K562 (cell line): ENCODE data around the gene SENP3. TPM values are rescaled to one million over a fixed set of nuclear protein-coding genes. Genes with fewer than 3 reads are reported as not detected.
A peak's percentile ranks its signal among the peaks of the same experiment; 100 is the strongest.

Experiments used
- ATAC-seq: fragments of 200-7000 bp; cut with Tn5 transposase; 3 replicates; pipeline ENCODE4 v1.9.1; 2020; ENCODE audit warnings: moderate library complexity
- BruUV-seq: library from RNA; stranded (reverse); fragments of 400-500 nt; replicated peaks from 2 replicates; lab custom pipeline; 2021; lab: Mats Ljungman, UMichigan
- CTCF ChIA-PET: fragments of 300-600 bp; formaldehyde crosslinking; extraction: SDS; loops from one replicate; lab custom pipeline; 2021; ENCODE audit warnings: low intra/inter-chr PET ratio; lab: Yijun Ruan, JAX
- POLR2A ChIA-PET: fragments of 300-600, 350-650 bp; sonication (Branson Sonifier 250); formaldehyde crosslinking; extraction: SDS; loops from one replicate; lab custom pipeline; 2021; ENCODE audit warnings: antibody characterized with exemption, inconsistent platforms; lab: Yijun Ruan, JAX
- DNase-seq, 4 experiments: peaks; one replicate each; pipeline versions ENCODE4 v3.0.0 to v3.0.0-alpha.2; 2011 to 2018; ENCODE audit warnings: low spot score in 3 of 4, mixed read lengths in 3 of 4; ENCODE audit errors: extremely low read depth in 1 of 4
- FAIRE-seq: peaks from 2 replicates; lab custom pipeline; 2011; peaks lifted over from hg19 to GRCh38; lab: Jason Lieb, UNC
- H2AFZ ChIP-seq: 2 replicates; pipeline ENCODE4 v1.6.0; 2011; ENCODE audit warnings: low read depth, low read length, control low read depth, inconsistent platforms
- H3K27ac ChIP-seq: fragments of 200-600 bp; 3 replicates; pipeline ENCODE4 v1.8.0; 2011; ENCODE audit warnings: low read depth, mild to moderate bottlenecking, control low read depth, inconsistent platforms, low read length, moderate library complexity, mixed read lengths; ENCODE audit errors: extremely low read depth
- H3K27me3 ChIP-seq, 2 experiments: fragments of 300-600 bp in 1 of 2; 2 replicates in 1 of 2; 3 replicates in 1 of 2; pipeline versions ENCODE4 v1.6.0 to v1.8.0; 2011; ENCODE audit warnings: inconsistent platforms in 2 of 2, low read length in 2 of 2, mild to moderate bottlenecking in 1 of 2, mixed read lengths in 1 of 2, moderate library complexity in 1 of 2; ENCODE audit not compliant: control insufficient read depth in 2 of 2, insufficient read depth in 2 of 2
- H3K36me3 ChIP-seq: fragments of 300-600 bp; 3 replicates; pipeline ENCODE4 v1.8.0; 2011; ENCODE audit warnings: mild to moderate bottlenecking, low read length, inconsistent platforms; ENCODE audit not compliant: control insufficient read depth, insufficient read depth
- H3K4me1 ChIP-seq, 2 experiments: fragments of 200-600 bp in 1 of 2; replicated peaks in 1 of 2; 2 replicates in 1 of 2; 3 replicates in 1 of 2; pipeline versions ENCODE4 v1.5.1 to v1.8.0; 2011; ENCODE audit warnings: inconsistent platforms in 2 of 2, low read length in 2 of 2, mild to moderate bottlenecking in 1 of 2, mixed read lengths in 1 of 2, moderate library complexity in 1 of 2; ENCODE audit not compliant: control insufficient read depth in 2 of 2, insufficient read depth in 2 of 2
- H3K4me2 ChIP-seq: 2 replicates; pipeline ENCODE4 v1.6.1; 2011; ENCODE audit warnings: low read length, control low read depth, inconsistent platforms, mixed read lengths; ENCODE audit not compliant: insufficient read depth
- H3K4me3 ChIP-seq: fragments of 200-600 bp; sonication (generic), shearing (Covaris generic); 2 replicates; pipeline ENCODE4 v1.5.1; 2016; ENCODE audit warnings: control low read depth, inconsistent platforms
- H3K79me2 ChIP-seq: fragments of 200-600 bp; 3 replicates; pipeline ENCODE4 v1.8.0; 2011; ENCODE audit warnings: low read length, inconsistent platforms; ENCODE audit not compliant: control insufficient read depth, insufficient read depth
- H3K9ac ChIP-seq, 2 experiments: 2 replicates each; pipeline versions ENCODE4 v1.6.0 to v1.6.1; 2011; ENCODE audit warnings: low read depth in 2 of 2, low read length in 2 of 2, control low read depth in 1 of 2, inconsistent platforms in 1 of 2, mild to moderate bottlenecking in 1 of 2, mixed read lengths in 1 of 2; ENCODE audit not compliant: insufficient read depth in 1 of 2
- H3K9me1 ChIP-seq: one replicate; pipeline ENCODE4 v1.6.0; 2011; ENCODE audit warnings: inconsistent platforms, mild to moderate bottlenecking, low read length, moderate library complexity; ENCODE audit not compliant: control insufficient read depth, insufficient read depth
- H3K9me3 ChIP-seq: replicated peaks from 2 replicates; pipeline ENCODE4 v1.5.1; 2011; ENCODE audit warnings: low read depth, low read length, inconsistent platforms; ENCODE audit not compliant: control insufficient read depth, insufficient read depth
- H4K20me1 ChIP-seq: replicated peaks from 2 replicates; pipeline ENCODE4 v1.6.1; 2011; ENCODE audit warnings: low read length, inconsistent platforms, mixed read lengths; ENCODE audit not compliant: control insufficient read depth, insufficient read depth
- ATF7 ChIP-seq: fragments of 450-650 bp; IDR thresholded peaks from 2 replicates; pipeline ENCODE4 v1.7.1; 2014; ENCODE audit warnings: mild to moderate bottlenecking, moderate library complexity
- CHD2 ChIP-seq: IDR thresholded peaks from 2 replicates; pipeline ENCODE4 v1.6.1; 2011; ENCODE audit warnings: low read depth, low read length
- NBN ChIP-seq: fragments of 450-650 bp; IDR thresholded peaks from 2 replicates; pipeline ENCODE4 v1.6.1; 2016; ENCODE audit warnings: low read depth, mild to moderate bottlenecking
- NFYB ChIP-seq: IDR thresholded peaks from 2 replicates; pipeline ENCODE4 v1.6.1; 2011; ENCODE audit warnings: mild to moderate bottlenecking, moderate library complexity; ENCODE audit not compliant: insufficient read length; ENCODE audit errors: extremely low read depth
- NR3C1 ChIP-seq: sonication (generic); formaldehyde crosslinking; IDR thresholded peaks from 2 replicates; pipeline ENCODE4 v1.8.1; 2022; ENCODE audit warnings: missing genetic modification reagents
- POLR2B ChIP-seq: fragments of 450-650 bp; IDR thresholded peaks from 2 replicates; pipeline ENCODE4 v1.6.1; 2018; ENCODE audit warnings: low read depth; ENCODE audit not compliant: partially characterized antibody
- PPARD ChIP-seq: fragments of 250-450 bp; sonication (Bioruptor Pico); IDR thresholded peaks from 2 replicates; pipeline ENCODE4 v1.8.0; 2022; ENCODE audit warnings: inconsistent platforms, mild to moderate bottlenecking, moderate library complexity
- RFX1 ChIP-seq: fragments of 450-650 bp; IDR thresholded peaks from 2 replicates; pipeline ENCODE4 v1.6.1; 2016; ENCODE audit warnings: mild to moderate bottlenecking, moderate library complexity
- SUPT5H ChIP-seq: fragments of 450-650 bp; IDR thresholded peaks from 2 replicates; pipeline ENCODE4 v1.6.1; 2016
- TARDBP ChIP-seq: fragments of 450-650 bp; IDR thresholded peaks from 2 replicates; pipeline ENCODE4 v1.6.1; 2016
- ZNF507 ChIP-seq: conservative IDR thresholded peaks from 2 replicates; pipeline ENCODE4 v1.6.1; 2017; ENCODE audit warnings: missing genetic modification characterization, missing compliant biosample characterization
- ZNF644 ChIP-seq: fragments of 200-800 bp; sonication (Bioruptor generic); IDR thresholded peaks from 2 replicates; pipeline ENCODE4 v1.6.1; 2016; ENCODE audit warnings: low read depth, missing genetic modification characterization, missing compliant biosample characterization
- WGBS: fragments of 100-300 bp; shearing (Covaris generic); methylation state at CpG from one replicate; pipeline ENCODE4 v1.1.6; 2016; ENCODE audit warnings: low coverage, mixed read lengths; ENCODE audit not compliant: insufficient coverage; ENCODE audit errors: missing lambda C conversion rate; 5-methylcytosine and 5-hydroxymethylcytosine counted together
- in situ Hi-C: fragments of 300-500 bp; cut with MboI; formaldehyde crosslinking; loops from 4 replicates; pipeline ENCODE4 v1.15.0; 2018; ENCODE audit warnings: inconsistent platforms, mixed read lengths
- intact Hi-C: fragments of 100-400 bp; cut with micrococcal nuclease; formaldehyde crosslinking; loops from 2 replicates; pipeline ENCODE4 v1.14.2; 2022
- polyA plus RNA-seq, 8 experiments: library from polyadenylated mRNA; depleted of rRNA in 4 of 8; stranded (reverse) in 5 of 8; unstranded in 3 of 8; fragments of >200 nt; fragmentation: Nextera tagmentation in 2 of 8; fragmentation: Illumina TruSeq in 1 of 8; extraction: Ambion mirVana in 2 of 8; extraction: Trizol in 1 of 8; gene quantifications; 2 replicates each; pipeline versions ENCODE4 v1.2.1 to v1.2.3, GENCODE V29; 2011 to 2014; ENCODE audit warnings: inconsistent platforms in 1 of 8, missing spikeins in 1 of 8
- total RNA-seq, 7 experiments: library from RNA; depleted of rRNA in 6 of 7; stranded (reverse); fragments of >200 nt in 6 of 7; fragmentation: Illumina TruSeq in 2 of 7; extraction: Trizol in 2 of 7; gene quantifications; 2 replicates each; pipeline versions ENCODE4 v1.2.1 to v1.2.3, GENCODE V29; 2011 to 2021; ENCODE audit warnings: low replicate concordance in 1 of 7
- TF ChIP-seq, protein P1 (sequence below): fragments of 450-650 bp; formaldehyde crosslinking; IDR thresholded peaks from 2 replicates; pipeline ENCODE4 v1.4.0; 2022; ENCODE audit warnings: mild to moderate bottlenecking, moderate library complexity
- TF ChIP-seq, protein P2 (sequence below): sonication (generic); formaldehyde crosslinking; IDR thresholded peaks from 2 replicates; pipeline ENCODE4 v1.8.0; 2022; ENCODE audit warnings: mild to moderate bottlenecking, missing genetic modification reagents, borderline replicate concordance
- TF ChIP-seq, protein P3 (sequence below): IDR thresholded peaks from 2 replicates; pipeline ENCODE4 v1.6.1; 2012; ENCODE audit warnings: low read depth, low read length, improper control_type of control experiment, borderline replicate concordance

SENP3 gene
- total and polyA plus RNA-seq, 9 of the 15 experiments (the other 6 are each of a cell fraction or from before 2014, with no cell fraction given), result 0.63 to 102 (median 78.8) TPM

DNA sequence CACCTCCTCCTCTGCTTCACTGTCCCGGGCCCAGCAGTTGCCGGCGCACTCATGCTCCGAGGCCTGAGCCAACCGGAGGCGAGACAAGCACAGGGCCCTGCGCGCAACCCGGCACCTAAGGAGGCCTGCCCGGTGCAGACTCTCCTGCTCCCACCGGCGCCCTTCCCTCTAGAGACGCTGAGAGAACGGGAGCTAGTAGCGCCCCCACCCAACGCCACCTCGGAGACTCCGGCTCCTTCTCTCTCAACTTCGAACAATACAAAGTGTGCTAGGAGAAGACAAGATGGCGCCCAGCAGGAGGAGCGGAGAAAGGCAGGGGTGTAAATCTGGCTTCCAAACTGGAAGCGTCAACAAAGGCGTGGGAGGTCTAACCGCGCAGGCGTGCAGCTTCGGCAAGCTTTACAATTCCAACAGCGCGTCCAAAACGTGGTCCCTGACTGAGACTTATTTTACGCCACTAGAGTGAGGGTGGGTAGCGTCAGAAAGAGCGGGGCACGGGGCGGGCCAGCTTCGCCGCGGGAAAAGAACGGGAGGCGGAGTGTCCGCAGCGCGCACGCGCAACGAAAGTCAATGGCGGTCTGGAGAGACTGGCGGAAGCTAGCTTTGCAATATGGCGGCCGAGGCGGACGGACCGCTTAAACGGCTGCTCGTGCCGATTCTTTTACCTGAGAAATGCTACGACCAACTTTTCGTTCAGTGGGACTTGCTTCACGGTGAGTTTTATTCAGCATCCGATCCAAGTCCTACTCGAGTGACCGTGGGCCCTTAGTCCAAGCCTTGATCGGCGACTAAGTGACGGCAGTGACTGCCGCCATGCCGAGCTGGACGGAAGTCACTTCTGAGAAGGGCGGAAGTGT, 21.8 kb downstream of the SENP3 start, which contains the start of gene MPDU1:
Gene MPDU1 (plus strand): TSS at position 600 of the 857 bp plus-strand sequence. CDS start 11 bp downstream, at position 611.
- POLR2A ChIA-PET, result interaction anchor here (0.6 to 3.4 kb wide), 16 partner anchors 10 to 590 kb away, joined by 3 to 46 read pairs (median 4); partner anchors contain the start of genes ATP1B2, TP53 and WRAP53
- no peaks in the 10 kb centered on the region for H3K27me3 ChIP-seq
- peaks cover 65 to 80% of the 10 kb centered on the region in 2 experiments for H3K4me1 ChIP-seq
- H3K9me3 ChIP-seq, result no peaks in the 10 kb centered on the region
- WGBS, result 5% methylated on average over 39 of the region's 69 CpGs
- FAIRE-seq (peak; percentile 93), ATAC-seq (peak; percentile 55), DNase-seq (peak; percentile 70 to 96 (median 78))
- BruUV-seq, result TSS peak; percentile 75
- peaks cover 78% of the 10 kb centered on the region for H3K79me2 ChIP-seq
- H3K9me1 ChIP-seq, result no peaks in the 10 kb centered on the region
- peak within 1 kb of the TSS; percentile 94 for H3K4me2 ChIP-seq
- peak within 1 kb of the TSS; percentile 99 for H3K27ac ChIP-seq
- H3K4me3 ChIP-seq, result peak within 1 kb of the TSS; percentile 47
- H3K9ac ChIP-seq, result peak within 1 kb of the TSS; percentile 96 to 98
- CTCF ChIA-PET, result no interaction called here
- H2AFZ ChIP-seq, result peak within 1 kb of the TSS; percentile 98
- peaks cover 29% of the 10 kb centered on the region for H3K36me3 ChIP-seq
- in situ Hi-C loops, result no loop called here
- intact Hi-C loops, result loop anchor here (5.0 kb wide), 1 partner anchor 34 kb away; no protein-coding TSS in a partner anchor
- H4K20me1 ChIP-seq, result 0 out of 2 replicates have a peak, but pooled peaks cover 3% of the 10 kb centered on the region
- TF ChIP-seq, protein P1, sequence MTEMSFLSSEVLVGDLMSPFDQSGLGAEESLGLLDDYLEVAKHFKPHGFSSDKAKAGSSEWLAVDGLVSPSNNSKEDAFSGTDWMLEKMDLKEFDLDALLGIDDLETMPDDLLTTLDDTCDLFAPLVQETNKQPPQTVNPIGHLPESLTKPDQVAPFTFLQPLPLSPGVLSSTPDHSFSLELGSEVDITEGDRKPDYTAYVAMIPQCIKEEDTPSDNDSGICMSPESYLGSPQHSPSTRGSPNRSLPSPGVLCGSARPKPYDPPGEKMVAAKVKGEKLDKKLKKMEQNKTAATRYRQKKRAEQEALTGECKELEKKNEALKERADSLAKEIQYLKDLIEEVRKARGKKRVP (CRISPR knock-in tag), result no peak
- peak; percentile 39; the same call in 1 of the 2 replicates for TF ChIP-seq NR3C1 (CRISPR knock-in tag)
- no peak; the same call in 1 of the 2 replicates for TF ChIP-seq NBN
- TF ChIP-seq, protein P2, sequence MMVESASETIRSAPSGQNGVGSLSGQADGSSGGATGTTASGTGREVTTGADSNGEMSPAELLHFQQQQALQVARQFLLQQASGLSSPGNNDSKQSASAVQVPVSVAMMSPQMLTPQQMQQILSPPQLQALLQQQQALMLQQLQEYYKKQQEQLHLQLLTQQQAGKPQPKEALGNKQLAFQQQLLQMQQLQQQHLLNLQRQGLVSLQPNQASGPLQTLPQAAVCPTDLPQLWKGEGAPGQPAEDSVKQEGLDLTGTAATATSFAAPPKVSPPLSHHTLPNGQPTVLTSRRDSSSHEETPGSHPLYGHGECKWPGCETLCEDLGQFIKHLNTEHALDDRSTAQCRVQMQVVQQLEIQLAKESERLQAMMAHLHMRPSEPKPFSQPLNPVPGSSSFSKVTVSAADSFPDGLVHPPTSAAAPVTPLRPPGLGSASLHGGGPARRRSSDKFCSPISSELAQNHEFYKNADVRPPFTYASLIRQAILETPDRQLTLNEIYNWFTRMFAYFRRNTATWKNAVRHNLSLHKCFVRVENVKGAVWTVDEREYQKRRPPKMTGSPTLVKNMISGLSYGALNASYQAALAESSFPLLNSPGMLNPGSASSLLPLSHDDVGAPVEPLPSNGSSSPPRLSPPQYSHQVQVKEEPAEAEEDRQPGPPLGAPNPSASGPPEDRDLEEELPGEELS (CRISPR knock-in tag), result peak; percentile 37; the same call in 1 of the 2 replicates
- no peak for TF ChIP-seq NFYB
- no peak for TF ChIP-seq CHD2
- no peak for TF ChIP-seq PPARD (CRISPR knock-in tag)
- TF ChIP-seq ZNF507 (tag), result no peak
- TF ChIP-seq POLR2B, result peak; percentile 80
- TF ChIP-seq RFX1, result no peak
- peak; percentile 64; the same call in 1 of the 2 replicates for TF ChIP-seq ATF7
- TF ChIP-seq TARDBP, result peak; percentile 3; the same call in 1 of the 2 replicates
- peak; percentile 79 for TF ChIP-seq SUPT5H
- TF ChIP-seq, protein P3, sequence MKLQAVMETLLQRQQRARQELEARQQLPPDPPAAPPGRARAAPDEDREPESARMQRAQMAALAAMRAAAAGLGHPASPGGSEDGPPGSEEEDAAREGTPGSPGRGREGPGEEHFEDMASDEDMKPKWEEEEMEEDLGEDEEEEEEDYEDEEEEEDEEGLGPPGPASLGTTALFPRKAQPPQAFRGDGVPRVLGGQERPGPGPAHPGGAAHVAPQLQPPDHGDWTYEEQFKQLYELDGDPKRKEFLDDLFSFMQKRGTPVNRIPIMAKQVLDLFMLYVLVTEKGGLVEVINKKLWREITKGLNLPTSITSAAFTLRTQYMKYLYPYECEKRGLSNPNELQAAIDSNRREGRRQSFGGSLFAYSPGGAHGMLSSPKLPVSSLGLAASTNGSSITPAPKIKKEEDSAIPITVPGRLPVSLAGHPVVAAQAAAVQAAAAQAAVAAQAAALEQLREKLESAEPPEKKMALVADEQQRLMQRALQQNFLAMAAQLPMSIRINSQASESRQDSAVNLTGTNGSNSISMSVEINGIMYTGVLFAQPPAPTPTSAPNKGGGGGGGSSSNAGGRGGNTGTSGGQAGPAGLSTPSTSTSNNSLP, result no peak
- peak; percentile 62 for TF ChIP-seq ZNF644 (tag)
